GM03348 (cell line): ENCODE measurements around the gene ST3GAL4.
A peak's percentile ranks its signal among the peaks of the same experiment; 100 is the strongest.
"Not testable (repeated sequence)": the region's sequence is repeated elsewhere in the genome, so short reads cannot be mapped to it uniquely, and the experiment has no call there.

Experiments
- DNase-seq: peaks from one replicate; pipeline ENCODE4 v3.0.0; 2012; ENCODE audit warnings: low spot score

Gene ST3GAL4

GRCh38 chr11:126390272-126390867 is 34.9 kb downstream of the ST3GAL4 start:
- no peak for DNase-seq

- DNase-seq, result no peak
Measured at GRCh38 chr11:126391286-126391954, 35.9 kb downstream of the ST3GAL4 start.

DNA sequence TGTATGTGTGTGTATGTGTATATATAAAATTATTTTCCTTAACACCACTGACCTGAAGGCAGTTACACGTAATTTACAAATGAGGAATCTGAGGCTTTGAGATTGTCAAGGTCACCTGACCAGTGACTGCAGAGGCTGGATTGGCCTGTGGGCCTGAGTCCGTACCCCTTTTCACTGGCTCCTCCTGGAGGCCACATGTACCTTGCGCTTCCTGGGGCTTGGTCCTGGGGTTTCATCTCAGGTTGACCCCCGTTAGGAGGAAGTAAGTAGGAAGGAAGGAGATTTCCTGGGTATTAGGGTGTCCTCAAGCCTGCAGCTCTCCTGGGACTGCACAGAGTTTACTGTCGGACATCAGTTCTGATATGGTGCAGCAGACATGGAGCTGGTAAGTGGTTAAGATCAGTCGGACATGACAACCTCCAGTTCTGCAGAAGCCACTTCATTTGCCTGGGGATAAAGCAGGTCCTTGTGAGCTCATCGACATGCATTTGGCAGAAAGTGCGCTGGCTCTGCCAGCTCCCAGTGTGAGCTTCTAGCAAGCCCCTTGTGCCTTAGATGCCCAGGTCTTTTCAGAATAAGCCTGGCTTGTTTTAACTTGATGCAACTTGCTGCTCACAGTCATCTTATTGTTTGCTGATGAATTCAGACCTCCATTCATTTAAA is 36.6 kb downstream of the ST3GAL4 start:
- no peak for DNase-seq

DNA sequence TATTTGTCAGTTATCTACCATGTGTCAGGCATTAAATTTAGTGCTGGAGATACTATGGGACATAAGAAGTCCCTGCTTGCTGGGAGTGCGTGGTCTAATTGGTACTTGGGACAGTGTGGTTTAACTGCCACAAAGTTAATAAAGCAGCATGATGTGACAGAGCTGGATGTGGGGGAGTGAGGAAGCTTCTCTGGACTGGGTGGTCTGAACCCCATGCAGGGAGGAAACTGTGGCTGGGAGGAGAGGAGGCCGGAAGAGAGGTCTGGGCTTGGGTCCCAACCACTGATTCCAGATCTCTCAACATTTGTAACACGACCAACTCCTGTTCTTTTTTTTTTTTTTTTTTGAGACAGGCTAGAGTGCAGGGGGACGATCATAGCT is 37.1 kb downstream of the ST3GAL4 start:
- DNase-seq, result peak; percentile 36

DNA sequence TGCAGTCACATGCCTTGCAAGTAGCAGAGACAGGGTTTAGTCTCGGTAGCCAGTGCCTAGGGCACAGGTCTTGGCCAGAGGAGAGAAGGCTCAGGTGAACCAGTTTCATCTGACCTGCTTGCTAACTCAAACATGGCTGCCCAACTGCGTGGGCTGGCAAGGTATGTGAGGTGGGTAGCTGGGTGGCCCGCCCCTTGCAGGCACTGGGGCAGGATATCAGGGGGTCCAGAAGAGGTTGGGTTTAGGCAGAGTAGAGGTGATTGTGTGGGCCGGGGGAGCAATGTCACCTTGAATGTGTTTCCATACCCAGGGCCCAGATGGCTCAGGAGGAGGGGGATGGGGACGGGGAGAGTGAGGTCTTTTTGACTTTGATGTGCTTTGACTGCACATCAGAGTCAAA is 37.7 kb downstream of the ST3GAL4 start:
- no peak for DNase-seq

DNA sequence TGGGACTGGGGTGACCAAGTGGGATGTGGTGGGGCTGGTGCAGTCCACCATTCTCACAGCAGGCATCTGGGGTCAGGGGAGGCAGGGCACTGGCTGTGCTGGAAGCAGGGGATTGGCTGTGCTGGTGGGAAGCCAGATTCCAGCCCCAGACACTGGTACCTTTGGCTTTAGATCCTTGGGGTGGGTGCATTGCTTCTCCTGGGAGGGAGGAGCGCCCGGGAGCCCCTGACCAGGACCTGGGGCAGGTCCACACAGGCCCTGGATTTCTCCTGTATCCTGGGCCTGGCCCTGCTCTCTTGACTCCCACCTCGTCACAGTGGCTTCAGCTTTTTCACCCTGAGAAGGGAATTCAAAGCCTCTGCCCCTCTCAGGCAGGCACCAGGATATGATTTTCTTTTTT is 38.5 kb downstream of the ST3GAL4 start:
- no peak for DNase-seq

DNA sequence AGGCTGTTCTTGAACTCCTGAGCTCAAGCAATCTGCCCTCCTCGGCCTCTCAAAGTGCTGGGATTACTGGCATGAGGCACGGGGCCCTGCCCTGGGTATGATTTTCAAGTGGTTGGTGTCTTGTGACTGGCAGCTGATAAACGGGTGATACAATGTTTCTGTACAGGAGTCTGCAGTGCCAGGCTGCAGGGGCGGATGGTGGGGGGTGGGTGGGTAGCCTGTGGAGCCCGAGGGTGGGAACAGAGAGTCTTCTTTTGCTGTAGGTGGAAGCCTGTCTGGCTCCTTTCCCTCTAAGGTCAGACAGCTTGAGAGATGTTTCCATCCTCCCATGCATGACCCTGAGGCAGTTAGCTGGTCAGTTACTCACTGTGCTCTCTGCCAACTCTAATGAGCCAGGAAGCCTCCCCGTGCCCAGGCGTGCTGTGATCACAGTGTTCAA is 39.2 kb downstream of the ST3GAL4 start:
- not testable (repeated sequence) for DNase-seq

DNA sequence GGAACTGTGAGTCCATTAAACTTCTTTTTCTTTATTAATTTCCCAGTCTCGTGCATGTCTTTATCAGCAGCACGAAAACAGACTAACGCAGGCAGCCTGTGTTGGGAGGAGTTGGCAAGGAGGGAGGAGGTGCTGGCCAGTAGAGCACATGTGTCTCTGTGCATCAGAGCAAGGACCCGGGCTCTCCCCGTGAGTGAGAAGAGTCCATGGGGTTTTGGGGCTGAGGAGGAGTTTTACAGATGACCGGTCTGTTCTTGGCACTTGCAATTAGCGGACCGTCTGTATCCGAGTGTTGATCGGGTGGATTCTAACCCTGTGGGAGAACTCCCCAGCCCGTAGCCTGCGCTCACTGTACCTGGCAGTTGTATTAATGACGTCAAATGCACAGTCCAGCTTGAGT is 40.3 kb downstream of the ST3GAL4 start:
- not testable (repeated sequence) for DNase-seq

DNA sequence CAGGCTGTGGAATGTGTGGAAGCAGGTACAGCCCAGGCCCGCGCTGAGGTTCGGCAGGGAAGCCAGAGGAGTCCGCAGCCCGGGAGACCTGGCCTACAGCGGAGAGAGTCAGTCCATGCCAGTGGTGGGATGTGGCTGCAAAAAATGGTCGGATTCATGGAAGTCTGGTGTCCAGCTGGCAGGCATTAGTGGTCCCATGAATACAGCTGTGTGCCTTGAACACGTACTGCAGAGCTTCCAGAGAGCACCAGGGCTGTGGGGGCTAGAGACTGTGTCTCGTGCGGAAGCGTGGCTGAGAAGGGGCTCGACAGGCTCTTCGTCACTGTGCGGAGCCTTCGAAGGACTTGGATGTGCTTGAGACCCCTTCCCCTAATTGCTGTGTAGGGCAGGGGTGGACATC is 40.8 kb downstream of the ST3GAL4 start:
- not testable (repeated sequence) for DNase-seq

DNA sequence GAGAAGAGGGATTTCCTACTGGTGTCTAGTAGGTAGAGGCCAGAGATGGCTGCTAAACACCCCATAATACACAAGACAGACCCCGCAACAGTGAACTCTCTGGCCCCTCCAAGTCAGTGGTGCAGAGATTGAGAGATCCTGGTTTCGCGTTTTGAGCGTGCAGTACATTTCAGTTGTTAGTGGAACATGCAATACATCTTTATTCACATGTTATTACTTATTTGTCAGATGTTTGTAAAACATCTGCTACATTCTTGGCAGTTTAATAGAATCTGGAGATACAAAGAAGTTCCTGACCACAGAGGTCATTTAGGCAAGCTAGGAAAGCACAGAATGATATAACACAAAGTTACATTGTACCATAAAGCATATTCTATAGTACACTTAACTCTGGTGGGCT is 41.5 kb downstream of the ST3GAL4 start:
- DNase-seq, result no peak

- no peak for DNase-seq
Measured at GRCh38 chr11:126398296-126398695, 42.8 kb downstream of the ST3GAL4 start.

GRCh38 chr11:126398721-126399120 is 43.2 kb downstream of the ST3GAL4 start:
- no peak for DNase-seq

GRCh38 chr11:126400019-126400418 is 44.5 kb downstream of the ST3GAL4 start:
- no peak for DNase-seq

GRCh38 chr11:126400479-126400878 is 45.0 kb downstream of the ST3GAL4 start:
- no peak for DNase-seq

DNA sequence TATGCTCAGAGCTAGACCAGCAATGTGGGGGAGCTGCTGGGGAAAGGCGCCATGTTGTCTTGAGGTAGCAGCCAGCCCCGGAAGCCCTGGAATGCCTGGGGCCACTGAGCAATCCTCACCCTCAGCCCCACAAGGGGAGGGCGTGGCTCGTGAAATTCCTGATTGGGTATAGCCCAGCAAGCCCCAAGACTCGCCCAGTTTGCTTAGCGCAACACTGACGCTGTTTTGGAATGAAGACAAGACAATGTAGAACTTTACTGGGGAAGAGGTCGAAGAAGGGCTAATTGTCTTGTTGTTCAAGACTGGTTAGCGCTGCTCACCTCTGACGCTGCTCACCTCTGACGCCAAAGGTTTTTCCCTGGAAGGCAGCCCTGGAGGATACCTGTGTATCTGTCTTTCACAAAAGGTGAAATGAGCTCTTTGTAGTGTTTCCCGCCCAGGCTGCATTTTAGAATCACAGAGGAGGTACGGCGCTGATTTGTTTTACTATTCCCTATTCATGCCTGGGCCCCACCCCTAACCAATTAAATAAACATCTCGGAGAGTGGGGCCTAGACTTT is 47.6 kb downstream of the ST3GAL4 start:
- no peak for DNase-seq

- no peak for DNase-seq
Measured at GRCh38 chr11:126403658-126404057, 48.2 kb downstream of the ST3GAL4 start.

- DNase-seq, result no peak
Measured at GRCh38 chr11:126404367-126404766, 48.9 kb downstream of the ST3GAL4 start.

- DNase-seq, result no peak
Measured at GRCh38 chr11:126405374-126405773, 49.9 kb downstream of the ST3GAL4 start.

- no peak for DNase-seq
Measured at GRCh38 chr11:126405906-126406305, 50.4 kb downstream of the ST3GAL4 start.

DNA sequence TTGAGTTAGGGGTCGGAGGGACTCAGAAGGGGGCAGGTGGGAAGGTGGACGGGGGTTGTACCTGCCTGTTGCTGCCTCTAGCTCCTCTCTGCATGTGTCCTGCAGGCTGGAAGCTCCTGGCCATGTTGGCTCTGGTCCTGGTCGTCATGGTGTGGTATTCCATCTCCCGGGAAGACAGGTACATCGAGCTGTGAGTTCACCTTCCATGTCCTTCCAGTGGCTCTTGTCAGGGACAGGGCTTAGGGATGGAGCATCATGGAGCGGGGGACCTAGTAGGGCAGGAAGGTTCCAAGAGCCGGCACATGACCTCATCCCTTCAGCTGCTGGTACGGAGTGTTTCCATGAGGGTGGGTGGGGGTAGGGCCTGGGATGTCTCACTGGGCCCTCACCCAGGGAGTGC is 50.9 kb downstream of the ST3GAL4 start:
- DNase-seq, result no peak

DNA sequence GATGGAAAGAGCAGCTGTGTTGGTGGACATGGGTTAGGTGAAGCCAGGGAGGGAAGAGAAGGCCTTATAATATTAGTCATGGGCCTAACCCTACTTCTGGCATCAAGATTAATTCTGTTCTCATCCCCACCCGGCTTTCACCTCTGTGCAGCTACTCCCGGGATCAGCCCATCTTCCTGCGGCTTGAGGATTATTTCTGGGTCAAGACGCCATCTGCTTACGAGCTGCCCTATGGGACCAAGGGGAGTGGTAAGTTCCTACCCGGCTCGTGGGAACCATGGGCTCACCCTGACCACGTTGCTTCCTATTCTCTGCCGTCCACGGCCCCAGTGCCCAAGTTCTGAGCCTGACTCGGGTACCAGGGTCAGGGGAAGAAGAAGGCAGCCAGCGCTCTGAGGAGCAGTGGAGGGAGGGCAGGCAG is 51.6 kb downstream of the ST3GAL4 start:
- DNase-seq, result no peak

- DNase-seq, result no peak
Measured at GRCh38 chr11:126407682-126408288, 52.3 kb downstream of the ST3GAL4 start.

DNA sequence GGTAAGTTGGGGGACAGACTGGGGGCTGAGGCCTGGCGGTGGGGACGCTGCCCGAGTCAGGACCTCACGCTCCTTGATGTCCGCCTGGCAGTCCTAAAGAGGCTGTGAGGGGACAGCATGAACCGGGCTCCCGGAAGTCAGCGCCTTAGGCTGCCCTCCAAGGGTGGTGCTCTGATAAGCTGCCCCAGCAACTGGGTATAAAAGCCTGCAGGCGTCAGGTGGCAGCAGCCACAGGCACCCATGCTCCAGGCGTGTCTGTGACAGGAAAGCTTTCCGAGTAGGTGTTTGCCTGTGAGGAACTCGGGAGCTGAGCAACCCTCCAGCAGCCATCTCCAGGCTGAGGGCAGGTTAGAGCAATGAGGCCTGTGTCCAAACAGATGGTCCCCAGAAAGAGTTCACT is 53.0 kb downstream of the ST3GAL4 start:
- DNase-seq, result no peak
